ENCODE measurements around the gene ZMYND8. TPM values are rescaled to one million over a fixed set of nuclear protein-coding genes. Genes with fewer than 3 reads are reported as not detected.
"Not testable (repeated sequence)": the region's sequence is repeated elsewhere in the genome, so short reads cannot be mapped to it uniquely, and the experiment has no call there.

ZMYND8 gene
- total and polyA plus RNA-seq, 2 donors (not counting 1 experiment from before 2014, with no cell fraction given), result 12.6 to 13.0 TPM

GRCh38 chr20:47370214-47370613, 13.7 kb upstream of the ZMYND8 start:
- H3K36me3 ChIP-seq (ENCODE audit: control insufficient read depth, insufficient read depth, low read length), result no peaks in the 10 kb centered on the region
- TF ChIP-seq, protein P1, sequence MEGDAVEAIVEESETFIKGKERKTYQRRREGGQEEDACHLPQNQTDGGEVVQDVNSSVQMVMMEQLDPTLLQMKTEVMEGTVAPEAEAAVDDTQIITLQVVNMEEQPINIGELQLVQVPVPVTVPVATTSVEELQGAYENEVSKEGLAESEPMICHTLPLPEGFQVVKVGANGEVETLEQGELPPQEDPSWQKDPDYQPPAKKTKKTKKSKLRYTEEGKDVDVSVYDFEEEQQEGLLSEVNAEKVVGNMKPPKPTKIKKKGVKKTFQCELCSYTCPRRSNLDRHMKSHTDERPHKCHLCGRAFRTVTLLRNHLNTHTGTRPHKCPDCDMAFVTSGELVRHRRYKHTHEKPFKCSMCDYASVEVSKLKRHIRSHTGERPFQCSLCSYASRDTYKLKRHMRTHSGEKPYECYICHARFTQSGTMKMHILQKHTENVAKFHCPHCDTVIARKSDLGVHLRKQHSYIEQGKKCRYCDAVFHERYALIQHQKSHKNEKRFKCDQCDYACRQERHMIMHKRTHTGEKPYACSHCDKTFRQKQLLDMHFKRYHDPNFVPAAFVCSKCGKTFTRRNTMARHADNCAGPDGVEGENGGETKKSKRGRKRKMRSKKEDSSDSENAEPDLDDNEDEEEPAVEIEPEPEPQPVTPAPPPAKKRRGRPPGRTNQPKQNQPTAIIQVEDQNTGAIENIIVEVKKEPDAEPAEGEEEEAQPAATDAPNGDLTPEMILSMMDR (conservative IDR thresholded peaks at IDR 0.05 in 1 of 2, IDR thresholded peaks at IDR 0.05 in 1 of 2; ENCODE audit: low read depth in 1 of 2, low read length in 2 of 2), result no peak
- no peak for TF ChIP-seq EZH2 (IDR thresholded peaks at IDR 0.05; ENCODE audit: low read length, missing control alignments)
- no peak for DNase-seq (ENCODE audit: low read depth in 2 of 2)
- no peak overlapping the region for H3K9ac ChIP-seq (ENCODE audit: insufficient read depth, low read length)
- no peaks in the 10 kb centered on the region for H3K4me1 ChIP-seq (ENCODE audit: control insufficient read depth, extremely low read depth, insufficient read depth, low read length)
- H3K27me3 ChIP-seq (ENCODE audit: control insufficient read depth, insufficient read depth, low read length), result no peaks in the 10 kb centered on the region
- no peaks in the 10 kb centered on the region for H4K20me1 ChIP-seq (ENCODE audit: control insufficient read depth, extremely low read depth, insufficient read depth, low read length)
- H3K79me2 ChIP-seq (ENCODE audit: control insufficient read depth, insufficient read depth, low read length), result no peaks in the 10 kb centered on the region
- no peaks in the 10 kb centered on the region for H3K9me3 ChIP-seq (ENCODE audit: control insufficient read depth, insufficient read depth, low read depth, low read length)
- H3K4me2 ChIP-seq (ENCODE audit: extremely low read depth, insufficient read depth, low read length), result no peak overlapping the region
- no peak overlapping the region for H3K4me3 ChIP-seq (replicated peaks in 1 of 4; ENCODE audit: control extremely low read depth in 1 of 4, insufficient read depth in 1 of 4, low read depth in 3 of 4, low read length in 4 of 4)
- H3K27ac ChIP-seq (ENCODE audit: insufficient read depth, low read length), result no peak overlapping the region
- H2AFZ ChIP-seq (ENCODE audit: low read length), result no peak overlapping the region

GRCh38 chr20:47368301-47368700, 11.8 kb upstream of the ZMYND8 start:
- H3K27me3 ChIP-seq (ENCODE audit: control insufficient read depth, insufficient read depth, low read length), result no peaks in the 10 kb centered on the region
- H3K36me3 ChIP-seq (ENCODE audit: control insufficient read depth, insufficient read depth, low read length), result no peaks in the 10 kb centered on the region
- H3K4me1 ChIP-seq (ENCODE audit: control insufficient read depth, extremely low read depth, insufficient read depth, low read length), result no peaks in the 10 kb centered on the region
- no peak for DNase-seq (ENCODE audit: low read depth in 2 of 2)
- H3K4me3 ChIP-seq (replicated peaks in 1 of 4; ENCODE audit: control extremely low read depth in 1 of 4, insufficient read depth in 1 of 4, low read depth in 3 of 4, low read length in 4 of 4), result no peak overlapping the region
- no peak overlapping the region for H3K9ac ChIP-seq (ENCODE audit: insufficient read depth, low read length)
- no peaks in the 10 kb centered on the region for H4K20me1 ChIP-seq (ENCODE audit: control insufficient read depth, extremely low read depth, insufficient read depth, low read length)
- TF ChIP-seq, protein P1 (conservative IDR thresholded peaks at IDR 0.05 in 1 of 2, IDR thresholded peaks at IDR 0.05 in 1 of 2; ENCODE audit: low read depth in 1 of 2, low read length in 2 of 2), result no peak
- TF ChIP-seq EZH2 (IDR thresholded peaks at IDR 0.05; ENCODE audit: low read length, missing control alignments), result no peak
- no peaks in the 10 kb centered on the region for H3K9me3 ChIP-seq (ENCODE audit: control insufficient read depth, insufficient read depth, low read depth, low read length)
- H3K4me2 ChIP-seq (ENCODE audit: extremely low read depth, insufficient read depth, low read length), result no peak overlapping the region
- H2AFZ ChIP-seq (ENCODE audit: low read length), result no peak overlapping the region
- H3K27ac ChIP-seq (ENCODE audit: insufficient read depth, low read length), result no peak overlapping the region
- no peaks in the 10 kb centered on the region for H3K79me2 ChIP-seq (ENCODE audit: control insufficient read depth, insufficient read depth, low read length)

- H2AFZ ChIP-seq (ENCODE audit: low read length), result not testable (repeated sequence)
Observed at GRCh38 chr20:47366301-47366700, 9.8 kb upstream of the ZMYND8 start.

More at GRCh38 chr20:47366301-47366700, 9.8 kb upstream of the ZMYND8 start:
- H4K20me1 ChIP-seq (ENCODE audit: control insufficient read depth, extremely low read depth, insufficient read depth, low read length); H3K4me2 ChIP-seq (ENCODE audit: extremely low read depth, insufficient read depth, low read length); H3K9ac ChIP-seq (ENCODE audit: insufficient read depth, low read length); H3K27ac ChIP-seq (ENCODE audit: insufficient read depth, low read length); H3K9me3 ChIP-seq (ENCODE audit: control insufficient read depth, insufficient read depth, low read depth, low read length); H3K27me3 ChIP-seq (ENCODE audit: control insufficient read depth, insufficient read depth, low read length); H3K36me3 ChIP-seq (ENCODE audit: control insufficient read depth, insufficient read depth, low read length); DNase-seq (ENCODE audit: low read depth in 2 of 2); H3K4me3 ChIP-seq (replicated peaks in 1 of 4; ENCODE audit: control extremely low read depth in 1 of 4, insufficient read depth in 1 of 4, low read depth in 3 of 4, low read length in 4 of 4); H3K4me1 ChIP-seq (ENCODE audit: control insufficient read depth, extremely low read depth, insufficient read depth, low read length); H3K79me2 ChIP-seq (ENCODE audit: control insufficient read depth, insufficient read depth, low read length): not testable (repeated sequence)
